Colonic mucosa (tissue), 4 donors: ENCODE data around the gene C1orf167. TPM values are rescaled to one million over a fixed set of nuclear protein-coding genes. Genes with fewer than 3 reads are reported as not detected.

Experiments
- DNase-seq: peaks from one replicate; pipeline ENCODE4 v3.0.0-alpha.2; 2020
- H3K27ac ChIP-seq: fragments of 200-600 bp; one replicate; pipeline ENCODE4 v1.8.0; 2021
- H3K27me3 ChIP-seq: fragments of 200-600 bp; one replicate; pipeline ENCODE4 v1.8.0; 2021
- H3K36me3 ChIP-seq: fragments of 200-600 bp; one replicate; pipeline ENCODE4 v1.8.0; 2021
- H3K4me1 ChIP-seq: fragments of 200-600 bp; one replicate; pipeline ENCODE4 v1.8.0; 2021; ENCODE audit warnings: mild to moderate bottlenecking
- H3K4me3 ChIP-seq: fragments of 200-600 bp; one replicate; pipeline ENCODE4 v1.8.0; 2021
- H3K9ac ChIP-seq, 2 donors: one replicate each; pipeline ENCODE4 v1.7.0; 2013; ENCODE audit warnings: control low read depth in 2 of 2, low read depth in 2 of 2, low read length in 2 of 2
- H3K9me3 ChIP-seq: fragments of 200-600 bp; one replicate; pipeline ENCODE4 v1.8.0; 2021
- CTCF ChIP-seq: fragments of 200-600 bp; IDR thresholded peaks from one replicate; pipeline ENCODE4 v1.8.0; 2022; ENCODE audit warnings: antibody characterized with exemption, mild to moderate bottlenecking
- intact Hi-C: fragments of 100-400 bp; cut with DNase I; formaldehyde crosslinking; loops from one replicate; pipeline ENCODE4 v1.14.1; 2022
- total RNA-seq, 2 donors: library from RNA; stranded (reverse); fragmentation: NEBNext Ultra II Directional in 1 of 2; extraction: Animal tissue kit (Norgen Biotek cat#: 25700) in 1 of 2; gene quantifications; one replicate each; pipeline ENCODE4 v1.2.1, GENCODE V29; 2021
- donor health status: healthy.
- donor health status: DM: no; HTN: no; CAD: no.
- donor health status: DM: no; HTN: no; CAD: no.

The C1orf167 gene
- total RNA-seq, 2 donors from 2014 or later: not detected

- peak overlapping the region; percentile 57 to 64 for H3K9ac ChIP-seq
- peaks cover 3% of the 10 kb centered on the region for H3K36me3 ChIP-seq
- H3K4me1 ChIP-seq: peaks cover 13% of the 10 kb centered on the region
- no peaks in the 10 kb centered on the region for H3K9me3 ChIP-seq
- peak overlapping the region; percentile 83 for H3K27ac ChIP-seq
- DNase-seq: peak; percentile 84
- no peaks in the 10 kb centered on the region for H3K27me3 ChIP-seq
- H3K4me3 ChIP-seq: no peak overlapping the region
- no peak for TF ChIP-seq CTCF
- intact Hi-C loops: no loop called here
These were observed 29.1 kb downstream of the C1orf167 start for GRCh38 chr1:11790880-11791715.

GRCh38 chr1:11792106-11792505 is 30.1 kb downstream of the C1orf167 start:
- peak overlapping the region in 1 of 2 donors; percentile 37 for H3K9ac ChIP-seq
- H3K36me3 ChIP-seq: peaks cover 4% of the 10 kb centered on the region
- H3K27ac ChIP-seq: peak overlapping the region; percentile 83
- no peaks in the 10 kb centered on the region for H3K9me3 ChIP-seq
- H3K4me1 ChIP-seq: peaks cover 13% of the 10 kb centered on the region
- no peak for DNase-seq
- H3K4me3 ChIP-seq: no peak overlapping the region
- intact Hi-C loops: no loop called here
- no peaks in the 10 kb centered on the region for H3K27me3 ChIP-seq
- no peak for TF ChIP-seq CTCF

- Histone ChIP-seq H3K27me3 (no peaks in the 10 kb centered on the region), H3K9ac (no peak overlapping the region), H3K36me3 (peaks cover 4% of the 10 kb centered on the region), H3K4me3 (no peak overlapping the region), H3K9me3 (no peaks in the 10 kb centered on the region), H3K27ac (no peak overlapping the region), H3K4me1 (peaks cover 7% of the 10 kb centered on the region)
- no peak for DNase-seq
- intact Hi-C loops: no loop called here
- no peak for TF ChIP-seq CTCF
These were observed 31.8 kb downstream of the C1orf167 start for GRCh38 chr1:11793819-11794218.

GRCh38 chr1:11794446-11795237 is 32.6 kb downstream of the C1orf167 start:
- intact Hi-C loops: no loop called here
- TF ChIP-seq CTCF: no peak
- no peak for DNase-seq
- peaks cover 4% of the 10 kb centered on the region for H3K36me3 ChIP-seq
- H3K27me3 ChIP-seq: no peaks in the 10 kb centered on the region
- no peak overlapping the region for H3K9ac ChIP-seq
- H3K4me1 ChIP-seq: peaks cover 6% of the 10 kb centered on the region
- H3K4me3 ChIP-seq: no peak overlapping the region
- no peaks in the 10 kb centered on the region for H3K9me3 ChIP-seq
- no peak overlapping the region for H3K27ac ChIP-seq

GRCh38 chr1:11795238-11795890 is 33.4 kb downstream of the C1orf167 start:
- Histone ChIP-seq H3K9me3 (no peaks in the 10 kb centered on the region), H3K9ac (no peak overlapping the region), H3K36me3 (peaks cover 8% of the 10 kb centered on the region), H3K4me1 (no peaks in the 10 kb centered on the region), H3K4me3 (no peak overlapping the region), H3K27me3 (no peaks in the 10 kb centered on the region), H3K27ac (no peak overlapping the region)
- no peak for DNase-seq
- intact Hi-C loops: no loop called here
- TF ChIP-seq CTCF: no peak
